GM19463 (cell line): Measurements from ENCODE around the gene CCDC175.
A peak's percentile ranks its signal among the peaks of the same experiment; 100 is the strongest.

Experiments used
- ATAC-seq: cut with Tn5 transposase; IDR thresholded peaks from one replicate; pipeline ENCODE4 v1.9.1; 2021; ENCODE audit warnings: mild to moderate bottlenecking, moderate library complexity; ENCODE audit not compliant: unreplicated experiment

CCDC175 gene

DNA sequence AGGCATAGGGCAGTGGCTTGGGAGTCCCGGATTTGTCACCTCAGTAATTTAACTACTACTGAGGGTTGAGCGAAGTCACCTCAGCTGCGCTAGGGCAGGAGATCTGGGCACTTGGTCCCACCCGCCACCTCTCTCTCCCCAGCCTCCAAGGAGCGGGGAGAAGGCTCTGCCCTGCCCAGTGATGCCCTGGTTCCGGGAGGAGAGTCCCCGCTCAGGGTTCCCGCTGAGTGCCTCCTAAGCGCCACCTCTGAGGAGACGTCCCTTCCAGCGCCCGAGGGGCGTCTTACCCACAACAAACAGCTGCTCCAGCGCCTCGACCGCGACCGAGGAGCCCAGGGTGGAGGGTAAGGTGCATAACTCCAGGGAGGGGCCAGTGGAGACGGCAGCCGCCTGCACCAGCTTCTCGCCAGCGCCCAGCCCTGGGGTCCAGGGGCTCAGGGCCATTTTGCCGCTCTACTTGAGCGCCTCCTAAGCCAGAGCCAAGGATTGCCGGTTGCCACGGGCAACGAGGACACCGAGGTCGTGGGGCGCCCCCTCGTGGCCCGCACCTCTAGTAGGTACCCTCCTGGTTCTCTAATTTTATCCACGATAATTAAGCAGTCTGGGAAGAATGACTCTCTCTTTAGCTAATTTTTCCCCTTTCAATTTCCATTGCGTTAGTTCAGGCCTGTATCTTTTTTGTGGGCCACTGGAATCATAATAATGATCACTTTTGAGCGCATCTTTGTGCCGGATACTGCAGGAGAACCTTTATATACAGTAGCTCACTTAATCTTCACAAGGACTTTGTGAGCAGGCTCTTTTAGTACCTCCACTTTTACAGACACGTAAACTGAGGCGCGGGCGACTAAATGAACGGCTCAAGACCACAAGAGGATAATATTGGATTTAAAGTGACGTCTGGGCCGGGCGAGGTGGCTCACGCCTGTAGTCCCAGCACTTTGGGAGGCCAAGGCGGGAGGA is at the start of gene CCDC175:
Gene CCDC175 (minus strand): TSS at position 481 of the 963 bp plus-strand sequence. CDS start 37 bp downstream, at position 444.
- ATAC-seq = peak; percentile 99

- ATAC-seq = no peak
These were observed 46.0 kb upstream of the CCDC175 start for GRCh38 chr14:59622631-59623030.

DNA sequence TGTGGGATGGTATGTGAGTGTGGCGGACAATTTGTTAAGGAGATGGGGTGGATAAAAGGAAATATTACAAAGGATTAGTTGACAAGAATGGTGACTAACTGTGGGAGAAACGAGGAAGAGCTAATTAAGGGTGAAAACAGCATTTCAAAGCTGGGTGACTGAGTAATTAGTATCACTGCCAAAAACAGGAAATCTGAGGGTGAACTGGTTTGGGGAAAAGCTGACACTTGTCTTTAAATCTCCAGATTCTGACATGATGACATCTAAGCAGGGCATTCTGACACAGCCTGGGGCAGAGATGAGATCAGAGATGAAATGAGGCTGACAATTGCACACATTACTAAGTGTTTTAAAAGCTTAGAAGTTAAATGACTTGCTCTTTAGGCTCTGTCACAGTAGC is 42.4 kb upstream of the CCDC175 start:
- ATAC-seq = no peak

GRCh38 chr14:59601056-59601455 is 24.4 kb upstream of the CCDC175 start:
- no peak for ATAC-seq

DNA sequence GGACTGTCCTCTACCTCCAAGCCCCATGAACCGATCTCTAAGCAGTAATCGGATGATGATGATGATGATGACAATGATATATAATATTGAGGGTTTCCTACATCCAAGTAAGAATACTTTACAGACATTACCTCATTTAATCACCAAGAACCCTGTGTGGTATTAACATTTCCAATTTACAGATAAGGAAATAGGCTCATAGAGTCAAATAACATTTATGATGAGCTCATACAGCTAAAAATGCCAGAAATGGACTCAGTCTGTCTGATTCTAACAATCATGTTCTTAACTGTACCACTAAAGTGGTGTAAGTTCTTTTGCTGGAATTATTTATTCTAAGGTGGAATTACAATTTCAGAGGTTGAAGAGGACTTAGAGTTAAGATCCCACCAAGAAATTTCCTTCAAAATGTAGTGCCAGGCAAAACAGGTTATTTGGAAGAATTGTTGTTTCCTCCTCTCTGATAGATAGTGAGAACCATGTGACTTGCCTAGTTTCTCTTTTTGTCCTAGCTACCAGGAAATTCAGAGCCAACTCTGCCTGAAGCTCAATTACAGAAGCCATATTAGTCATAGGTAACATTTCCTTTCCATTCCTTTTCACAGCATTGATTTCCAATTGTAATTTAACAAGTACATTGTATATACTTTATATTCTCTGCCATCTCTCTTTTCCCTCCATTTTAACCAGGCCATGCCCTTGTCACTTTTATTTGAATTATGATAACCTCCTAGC is 23.8 kb upstream of the CCDC175 start:
- ATAC-seq = no peak

- ATAC-seq = no peak
These were observed 18.5 kb upstream of the CCDC175 start for GRCh38 chr14:59595071-59595470.

DNA sequence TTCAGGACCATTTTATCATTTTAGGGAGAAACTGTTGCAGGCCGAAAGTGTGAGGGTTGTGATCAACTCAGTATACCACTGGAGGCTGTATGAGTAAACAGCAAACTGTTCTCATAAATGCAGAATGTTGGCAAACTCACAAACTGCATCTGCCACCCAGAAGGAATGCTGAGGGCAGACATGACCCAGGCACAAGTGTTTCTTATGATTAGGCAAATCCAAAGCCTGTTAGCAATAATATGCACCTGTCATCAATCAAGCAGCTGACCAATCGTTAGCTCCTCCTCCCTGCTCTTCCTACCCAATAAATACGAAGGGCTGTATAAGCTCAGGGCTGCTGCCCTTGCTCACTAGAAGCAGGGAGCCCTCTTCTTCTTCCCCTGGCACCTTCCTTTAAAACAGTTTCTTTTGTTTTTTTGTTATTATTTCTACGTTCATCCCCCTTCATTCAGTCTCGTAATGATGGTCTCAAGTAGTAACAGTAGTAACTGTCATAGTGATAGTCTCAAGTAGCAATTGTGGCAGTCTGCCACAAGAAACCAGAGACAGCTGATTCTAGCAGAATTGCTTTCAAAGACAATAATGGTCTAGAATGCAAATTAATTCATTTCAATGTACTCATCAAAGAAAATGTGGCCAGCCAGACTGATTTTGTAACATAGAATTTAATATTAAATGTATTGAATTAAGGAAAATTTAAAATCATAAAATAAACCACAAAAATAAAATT is 15.2 kb upstream of the CCDC175 start:
- no peak for ATAC-seq

DNA sequence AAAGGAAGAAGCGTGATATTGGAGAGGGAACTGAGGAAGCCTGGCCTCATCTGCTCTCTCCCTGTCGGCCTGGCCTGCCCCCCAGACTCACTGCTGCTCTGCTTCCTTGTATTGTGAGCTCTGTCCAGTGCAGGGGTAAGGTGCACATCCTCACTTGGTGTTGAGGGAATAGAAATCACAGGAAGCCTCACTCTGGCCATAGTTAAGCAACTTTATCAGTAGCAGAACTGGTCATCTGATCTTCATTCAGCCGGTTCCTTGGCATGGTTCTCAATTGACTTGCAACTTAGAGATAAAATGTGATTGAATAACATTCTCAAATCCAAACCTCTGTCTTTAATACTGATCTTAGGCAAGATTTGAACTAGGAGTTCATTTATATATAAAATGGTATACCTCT is 11.5 kb upstream of the CCDC175 start:
- ATAC-seq = no peak

DNA sequence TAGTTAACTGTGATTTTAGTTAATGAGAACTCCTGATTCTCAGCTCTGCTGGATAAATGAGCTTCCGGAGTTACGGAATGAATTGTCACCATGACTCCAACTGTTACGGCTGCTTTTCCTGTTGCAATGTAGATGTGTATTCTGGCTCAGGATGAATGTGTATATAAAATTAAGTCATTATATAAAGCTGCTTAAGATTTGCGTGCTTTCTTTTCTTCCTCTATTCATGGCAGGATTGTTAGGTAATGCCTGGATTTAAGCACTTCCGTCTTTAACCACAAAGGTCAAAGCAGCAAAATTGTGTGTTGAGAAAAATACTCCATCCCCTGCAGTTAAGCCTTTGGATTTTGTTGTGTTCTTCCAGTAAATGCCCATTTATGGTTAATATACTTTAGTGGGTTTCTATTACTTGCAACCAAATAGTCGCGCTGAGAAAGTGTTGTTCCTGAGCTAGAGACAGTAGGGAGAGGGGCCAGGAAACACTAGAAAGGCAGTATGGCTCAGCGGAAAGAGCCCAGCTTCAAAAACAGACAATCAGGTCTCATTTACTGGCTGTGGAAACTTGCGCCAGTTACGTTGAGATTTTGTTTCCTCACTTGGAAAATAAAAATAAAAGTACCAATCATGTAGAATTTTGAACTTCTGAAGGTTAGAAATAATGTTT is 9.4 kb upstream of the CCDC175 start:
- no peak for ATAC-seq

- ATAC-seq = no peak
These were observed 7.1 kb upstream of the CCDC175 start for GRCh38 chr14:59583755-59584154.

DNA sequence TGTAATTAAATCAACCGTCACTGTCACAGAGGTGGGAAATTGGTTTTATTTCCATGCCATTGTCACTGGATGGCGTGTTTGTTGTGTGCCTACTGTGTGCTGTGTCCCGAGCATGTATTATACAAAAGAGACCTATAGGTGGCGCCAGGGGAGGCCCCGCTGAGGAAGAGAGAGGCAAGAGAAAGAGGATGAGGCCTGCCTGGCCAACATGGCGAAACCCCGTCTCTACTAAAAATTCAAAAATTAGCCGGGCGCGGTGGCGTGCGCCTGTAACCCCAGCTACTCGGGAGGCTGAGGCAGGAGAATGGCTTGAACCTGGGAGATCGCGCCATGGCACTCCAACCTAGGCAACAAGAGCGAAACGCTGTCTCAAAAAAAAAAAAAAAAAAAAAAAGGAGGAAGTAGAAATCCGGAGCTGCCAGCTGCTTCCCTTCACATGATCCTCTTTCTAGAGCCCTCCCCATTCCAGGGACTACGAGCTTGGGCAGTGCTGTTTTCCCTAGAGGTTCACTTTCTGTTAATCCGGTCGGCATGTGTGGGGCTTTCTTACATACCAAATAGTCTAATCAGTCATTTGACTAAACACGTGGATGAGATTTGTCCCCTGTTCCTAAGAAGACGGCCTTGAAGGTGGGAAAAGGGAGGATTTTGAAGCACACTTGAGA is 6.4 kb upstream of the CCDC175 start:
- no peak for ATAC-seq

- ATAC-seq = no peak
These were observed 5.5 kb upstream of the CCDC175 start for GRCh38 chr14:59582161-59582560.

DNA sequence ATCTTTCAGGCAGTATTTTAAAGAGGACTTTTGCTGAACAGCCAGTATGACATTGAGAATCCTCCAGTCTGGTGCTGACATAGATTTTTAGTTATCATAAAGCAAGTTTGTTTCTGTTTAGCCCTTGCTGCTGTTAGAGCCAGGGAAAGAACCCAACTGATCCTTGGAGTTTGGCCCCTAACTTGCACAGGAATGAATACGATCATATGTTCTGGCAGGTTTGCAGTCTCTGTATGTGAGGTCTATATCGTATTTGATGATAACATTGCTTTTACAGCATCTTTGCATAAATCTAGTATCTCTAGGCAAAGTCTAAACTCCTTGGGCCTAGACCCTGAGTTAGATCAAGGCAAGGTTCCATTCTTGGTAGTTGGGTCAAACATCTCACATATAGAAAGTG is 4.3 kb upstream of the CCDC175 start:
- no peak for ATAC-seq

GRCh38 chr14:59570122-59570521 is 6.5 kb downstream of the CCDC175 start:
- no peak for ATAC-seq

DNA sequence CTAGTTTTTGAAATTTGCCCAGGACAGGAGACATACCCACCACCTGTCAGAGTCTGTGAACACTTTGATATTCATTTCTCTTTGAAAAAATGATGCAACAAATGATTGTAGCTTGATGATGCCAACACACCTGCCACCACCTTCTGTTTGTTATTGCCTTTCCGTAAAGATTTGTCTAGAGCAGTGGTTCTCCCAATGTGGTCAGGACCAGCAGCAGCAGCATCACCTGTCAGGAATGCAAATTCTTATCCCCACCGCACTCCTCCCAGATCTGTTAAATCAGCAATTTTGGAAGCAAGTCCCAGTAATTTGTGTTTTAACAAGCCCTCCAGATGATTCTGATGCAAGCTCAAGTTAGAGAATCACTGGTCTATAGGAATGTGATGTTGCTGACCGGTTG is 9.9 kb downstream of the CCDC175 start:
- ATAC-seq = no peak

GRCh38 chr14:59566296-59566695 is 10.3 kb downstream of the CCDC175 start:
- no peak for ATAC-seq

DNA sequence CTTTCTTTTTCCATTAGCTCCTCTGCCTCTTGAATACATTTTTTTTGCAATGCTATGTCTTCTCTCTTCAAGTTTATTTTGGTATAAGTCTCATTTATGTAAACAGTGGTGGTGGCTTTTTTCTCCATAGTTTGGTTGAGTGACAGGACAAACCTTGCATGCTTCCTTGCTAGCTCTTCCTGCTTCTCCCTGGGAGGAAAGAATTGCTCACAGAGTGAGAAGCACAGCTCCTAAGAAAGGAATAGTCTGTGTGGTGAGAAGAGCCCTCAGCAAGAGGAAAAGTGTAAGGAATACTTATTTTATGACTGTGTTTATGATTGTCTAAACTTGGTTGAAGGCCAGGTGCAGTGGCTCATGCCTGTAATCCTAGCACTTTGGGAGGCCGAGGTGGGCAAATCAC is 11.5 kb downstream of the CCDC175 start:
- ATAC-seq = no peak

- ATAC-seq = no peak
These were observed 12.2 kb downstream of the CCDC175 start for GRCh38 chr14:59564366-59564765.

DNA sequence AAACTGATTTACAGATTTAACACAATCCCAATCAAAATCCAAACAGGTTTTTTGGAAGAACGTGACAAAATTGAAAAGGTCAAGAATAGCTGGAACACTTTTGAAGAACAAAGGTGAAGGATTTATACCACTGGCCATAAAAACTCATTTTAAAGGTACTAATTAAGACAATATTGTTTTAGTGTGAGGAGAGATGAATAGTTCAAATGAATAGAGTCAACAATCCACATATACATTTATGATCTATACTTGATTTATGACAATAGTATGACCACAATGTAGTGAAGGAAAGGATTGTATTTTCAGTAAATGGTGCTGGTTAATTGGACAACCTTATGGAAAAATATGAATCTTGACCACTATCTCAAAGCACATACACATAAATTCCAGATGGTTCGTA is 29.3 kb downstream of the CCDC175 start:
- ATAC-seq = no peak

GRCh38 chr14:59543873-59544272 is 32.7 kb downstream of the CCDC175 start:
- no peak for ATAC-seq
